ENCODE data around the gene ID3.

Gene ID3

DNA sequence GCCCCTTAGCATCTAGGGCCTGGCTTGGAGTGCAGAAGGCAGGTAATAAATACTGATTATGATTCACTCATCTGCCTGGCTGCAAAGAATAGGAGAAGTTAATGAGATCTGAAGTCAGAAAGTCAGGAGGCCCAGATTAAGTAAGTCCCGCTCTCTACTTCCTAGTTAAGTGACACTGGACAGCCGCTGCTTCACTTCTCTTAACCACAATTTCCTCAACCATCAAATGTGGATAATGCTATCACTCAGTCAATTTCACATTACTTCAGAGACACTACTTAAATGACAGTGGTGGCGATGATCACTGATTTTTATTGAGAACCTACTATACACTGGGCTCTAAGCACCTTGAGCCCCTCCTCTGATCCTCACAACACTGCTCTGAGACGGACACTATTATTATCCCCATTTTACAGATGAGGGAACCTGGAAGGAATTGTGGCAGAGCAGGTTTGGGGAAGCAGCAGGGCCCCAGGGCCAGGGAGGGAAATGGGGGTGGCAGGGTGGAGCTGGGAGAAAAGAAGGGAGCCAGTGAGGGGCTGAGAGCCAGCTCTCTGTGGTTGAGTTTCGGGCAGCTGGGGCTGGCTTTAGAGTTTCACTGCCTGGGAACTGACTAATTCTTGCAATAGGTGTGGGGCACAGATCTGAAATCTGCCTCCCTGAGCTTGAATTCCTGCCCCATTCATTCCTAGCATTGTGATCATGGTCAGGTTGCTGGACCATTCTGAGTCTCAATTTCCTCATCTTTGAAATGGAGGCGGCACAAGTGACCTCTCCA lies 25.9 kb downstream of the ID3 start:
- TF ChIP-seq, protein P1, sequence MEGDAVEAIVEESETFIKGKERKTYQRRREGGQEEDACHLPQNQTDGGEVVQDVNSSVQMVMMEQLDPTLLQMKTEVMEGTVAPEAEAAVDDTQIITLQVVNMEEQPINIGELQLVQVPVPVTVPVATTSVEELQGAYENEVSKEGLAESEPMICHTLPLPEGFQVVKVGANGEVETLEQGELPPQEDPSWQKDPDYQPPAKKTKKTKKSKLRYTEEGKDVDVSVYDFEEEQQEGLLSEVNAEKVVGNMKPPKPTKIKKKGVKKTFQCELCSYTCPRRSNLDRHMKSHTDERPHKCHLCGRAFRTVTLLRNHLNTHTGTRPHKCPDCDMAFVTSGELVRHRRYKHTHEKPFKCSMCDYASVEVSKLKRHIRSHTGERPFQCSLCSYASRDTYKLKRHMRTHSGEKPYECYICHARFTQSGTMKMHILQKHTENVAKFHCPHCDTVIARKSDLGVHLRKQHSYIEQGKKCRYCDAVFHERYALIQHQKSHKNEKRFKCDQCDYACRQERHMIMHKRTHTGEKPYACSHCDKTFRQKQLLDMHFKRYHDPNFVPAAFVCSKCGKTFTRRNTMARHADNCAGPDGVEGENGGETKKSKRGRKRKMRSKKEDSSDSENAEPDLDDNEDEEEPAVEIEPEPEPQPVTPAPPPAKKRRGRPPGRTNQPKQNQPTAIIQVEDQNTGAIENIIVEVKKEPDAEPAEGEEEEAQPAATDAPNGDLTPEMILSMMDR (IDR thresholded peaks at IDR 0.05), result no peak

DNA sequence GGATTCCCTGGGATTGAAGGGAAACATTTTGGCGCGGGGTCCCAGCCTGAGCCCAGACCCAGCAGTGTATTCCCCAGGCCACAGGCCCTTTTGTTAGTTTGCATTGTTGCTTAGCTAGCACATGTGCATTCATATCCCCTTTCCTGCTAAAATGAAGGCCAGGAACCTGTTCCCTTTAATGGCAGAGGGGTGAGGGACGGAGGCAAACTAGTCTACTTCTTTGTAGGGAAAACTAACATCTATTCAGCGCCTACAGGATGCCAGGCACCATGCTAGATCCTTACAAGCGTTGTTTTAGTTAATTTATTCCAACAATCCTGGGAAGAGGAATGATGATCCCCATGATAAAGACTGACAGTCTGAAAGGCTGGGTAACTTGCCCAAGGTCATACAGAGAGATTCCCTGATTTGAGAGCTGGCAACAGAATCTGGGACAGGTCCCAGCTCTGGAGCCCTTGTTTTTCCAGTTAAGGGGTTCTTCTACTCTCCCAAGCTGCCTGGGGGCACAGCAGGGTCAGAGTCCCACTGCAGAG lies 27.7 kb downstream of the ID3 start:
- TF ChIP-seq, protein P1 (IDR thresholded peaks at IDR 0.05), result no peak

DNA sequence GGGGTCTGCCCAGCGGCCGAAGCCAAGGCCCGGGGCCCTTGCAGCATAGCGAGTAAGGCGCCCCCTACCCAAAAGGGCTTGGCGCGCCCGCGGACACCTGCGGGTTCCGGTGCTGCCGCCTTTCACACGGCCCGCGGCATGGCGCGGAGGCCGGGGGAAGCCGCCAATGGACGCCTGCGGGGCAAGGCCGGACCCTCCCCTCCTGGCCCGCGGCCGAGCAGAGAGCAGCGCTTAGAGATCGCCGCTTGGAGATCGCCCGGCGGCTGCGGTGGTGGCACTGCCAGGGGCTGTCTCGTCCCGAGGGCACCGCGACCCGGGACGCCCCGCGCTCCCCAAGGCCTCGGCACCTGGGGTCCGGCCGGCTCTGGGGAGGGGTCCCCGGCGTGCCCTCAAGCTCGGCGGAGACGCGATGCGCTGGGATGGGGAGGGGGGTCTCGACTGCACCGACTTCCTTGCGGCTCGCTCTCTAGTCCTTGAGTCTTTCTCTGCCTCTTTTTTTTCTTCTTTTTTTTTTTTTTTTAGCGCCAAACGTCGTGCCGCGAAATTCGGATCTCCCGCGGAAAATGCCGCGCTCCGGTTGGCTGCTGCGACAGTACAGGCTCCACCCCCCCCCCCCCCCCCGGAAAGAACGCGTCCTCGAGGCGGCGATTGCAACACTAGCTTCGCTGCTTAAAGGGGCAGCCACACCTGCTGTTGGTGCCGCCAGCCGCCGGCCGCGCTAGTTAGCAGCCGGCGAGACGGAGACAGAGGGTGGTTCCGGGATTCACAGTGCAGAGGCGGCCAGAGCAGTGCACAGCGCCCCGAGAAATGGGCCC lies 28.3 kb downstream of the ID3 start, which contains the start of gene E2F2:
Gene E2F2 (minus strand): TSS at position 487 of the 815 bp plus-strand sequence. CDS start 440 bp downstream, at position 47.
- TF ChIP-seq, protein P1 (IDR thresholded peaks at IDR 0.05), result no peak; the same call in 1 of the 2 replicates

DNA sequence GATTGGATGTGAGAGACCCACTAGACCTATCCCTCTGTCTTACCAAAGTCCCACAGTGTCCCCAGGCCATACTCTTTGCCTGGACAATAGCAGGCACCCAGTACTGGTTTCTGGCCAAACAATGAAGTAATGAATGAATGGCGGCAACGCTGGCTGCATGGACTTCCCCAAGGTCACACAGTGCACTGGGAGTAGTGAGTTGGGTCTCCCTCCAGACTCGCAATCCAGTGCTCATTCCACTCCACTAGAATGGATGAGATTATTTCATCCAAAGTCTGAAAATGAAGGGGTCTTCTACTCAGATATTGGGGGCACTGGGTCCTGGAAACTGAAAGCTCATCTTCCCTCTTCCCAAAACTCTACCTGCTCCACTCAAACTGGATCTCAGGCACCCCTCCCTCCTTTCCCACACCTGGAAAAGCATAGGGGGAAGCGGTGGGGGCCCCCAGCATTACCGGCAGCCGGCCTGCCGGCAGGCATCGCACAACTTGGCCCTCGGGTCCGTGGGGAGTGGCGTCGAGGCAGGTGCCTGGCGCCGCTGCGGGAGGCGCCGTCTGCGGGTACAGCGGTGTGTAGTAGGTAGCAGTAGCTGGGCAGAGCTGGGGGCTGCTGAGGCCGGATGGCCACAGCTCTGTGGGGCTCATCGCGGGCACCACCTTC lies 29.1 kb downstream of the ID3 start:
- TF ChIP-seq, protein P1 (IDR thresholded peaks at IDR 0.05), result no peak

DNA sequence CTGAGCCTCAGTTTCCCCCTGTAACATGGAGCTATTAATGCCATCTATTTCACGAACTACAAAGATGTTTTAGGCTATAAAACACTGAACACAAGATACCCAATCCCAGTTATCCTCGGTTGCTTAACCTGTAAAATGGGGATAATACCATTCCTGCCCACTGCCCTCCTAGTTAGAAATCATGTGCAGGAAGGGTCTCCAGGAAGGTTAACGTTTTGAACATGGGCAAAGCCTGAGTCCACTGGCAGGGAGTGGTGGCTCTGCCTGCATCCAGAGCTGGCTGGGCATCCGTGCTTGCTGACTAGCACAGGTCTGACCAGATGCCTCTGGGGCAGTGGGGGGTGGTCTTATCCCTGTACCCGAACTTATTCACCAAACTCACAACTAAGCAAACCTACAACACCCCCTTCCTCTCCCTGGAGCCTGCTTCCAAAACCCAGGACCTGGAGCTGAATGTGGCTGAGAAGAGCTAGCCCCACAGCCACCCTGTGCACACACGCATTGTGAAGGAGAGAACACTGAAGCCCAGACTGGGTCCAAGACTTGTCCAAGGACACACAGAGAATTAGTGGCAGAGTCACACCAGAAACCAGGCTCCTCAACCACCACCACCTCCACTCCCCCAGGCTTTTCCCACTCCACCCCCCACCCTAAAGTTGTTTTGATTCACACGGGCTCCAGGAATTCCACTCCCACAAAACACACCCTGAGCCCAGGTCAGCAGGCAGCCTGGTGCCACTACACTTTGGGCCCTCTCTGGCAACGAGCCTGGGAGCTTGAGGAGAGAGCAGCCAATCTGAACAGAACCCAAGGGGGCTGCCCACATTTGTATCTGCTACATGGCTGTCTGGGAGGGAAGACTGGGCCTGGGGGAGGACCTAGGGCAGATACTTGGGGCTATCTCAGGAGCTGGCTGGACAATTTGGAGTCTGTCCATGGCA lies 29.9 kb downstream of the ID3 start:
- TF ChIP-seq, protein P1 (IDR thresholded peaks at IDR 0.05), result no peak

DNA sequence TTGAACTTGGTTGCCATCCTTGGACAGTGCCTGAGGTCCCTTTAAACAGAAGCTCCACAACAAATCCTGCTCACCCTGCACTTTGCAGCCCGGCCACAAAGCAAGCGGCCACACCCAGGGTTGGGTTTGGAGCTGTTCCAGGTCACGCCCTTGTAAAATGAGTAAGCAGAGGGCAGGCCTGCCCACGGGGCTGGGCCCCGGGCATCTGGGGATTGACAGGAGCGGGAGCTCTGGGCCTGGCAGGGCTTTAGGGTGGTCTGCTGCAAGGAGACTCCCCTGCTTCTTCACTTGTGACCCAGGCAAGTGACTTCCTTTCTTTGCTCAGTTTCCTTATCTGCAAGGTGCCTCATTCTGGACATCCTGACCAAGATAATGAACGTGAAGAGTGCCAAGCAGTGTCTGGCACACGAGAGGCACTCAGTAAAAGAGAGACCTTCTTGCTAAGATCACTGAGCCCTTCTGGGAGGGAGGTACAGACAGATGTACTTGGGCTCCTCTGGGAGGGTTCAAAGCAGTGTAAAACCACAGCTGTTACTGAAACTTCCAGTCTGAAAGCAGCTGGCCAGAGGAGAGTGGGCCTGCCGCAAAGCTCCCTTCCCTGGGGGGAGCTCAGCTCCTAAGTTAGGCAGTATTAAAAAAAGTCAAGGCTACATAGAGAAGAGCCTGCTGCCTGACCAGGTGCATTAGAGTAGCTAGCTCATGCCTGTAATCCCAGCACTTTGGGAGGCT lies 30.9 kb downstream of the ID3 start:
- TF ChIP-seq, protein P1 (IDR thresholded peaks at IDR 0.05), result no peak

All from LNCAP (cell line).